ENCODE measurements around the gene UTS2R. TPM values are rescaled to one million over a fixed set of nuclear protein-coding genes. Genes with fewer than 3 reads are reported as not detected.

UTS2R gene
- total RNA-seq, 1 donor from 2014 or later = not detected

GRCh38 chr17:82416771-82417170, 45.2 kb downstream of the UTS2R start:
- no peak for TF ChIP-seq CTCF (IDR thresholded peaks at IDR 0.05)
- H3K27me3 ChIP-seq (ENCODE audit: low read depth) = no peaks in the 10 kb centered on the region
- H3K9me3 ChIP-seq = no peaks in the 10 kb centered on the region
- H3K36me3 ChIP-seq = no peaks in the 10 kb centered on the region
- no peak overlapping the region for H3K27ac ChIP-seq
- DNase-seq (no peak), ATAC-seq (no peak)
- intact Hi-C loops (cut with DNase I) = no loop called here
- H3K4me1 ChIP-seq = peaks cover 26% of the 10 kb centered on the region
- H3K4me3 ChIP-seq = no peak overlapping the region

- TF ChIP-seq CTCF (IDR thresholded peaks at IDR 0.05) = no peak
- peak; percentile 97 for ATAC-seq
Observed at GRCh38 chr17:82418001-82418986, 46.7 kb downstream of the UTS2R start, which contains the start of the genes HEXD and OGFOD3. HEXD (plus strand) TSS chr17:82418347; CDS start chr17:82419800, 1,453 bp downstream. OGFOD3 (minus strand) TSS chr17:82418586; CDS start chr17:82418485, 101 bp downstream.

GRCh38 chr17:82419540-82419939, 48.0 kb downstream of the UTS2R start:
- intact Hi-C loops (cut with DNase I) = no loop called here
- peak overlapping the region; percentile 2 for H3K27ac ChIP-seq
- no peaks in the 10 kb centered on the region for H3K9me3 ChIP-seq
- H3K27me3 ChIP-seq (ENCODE audit: low read depth) = no peaks in the 10 kb centered on the region
- H3K36me3 ChIP-seq = no peaks in the 10 kb centered on the region
- no peak for TF ChIP-seq CTCF (IDR thresholded peaks at IDR 0.05)
- ATAC-seq = no peak
- no peak for DNase-seq
- peaks cover 23% of the 10 kb centered on the region for H3K4me1 ChIP-seq
- peak overlapping the region; percentile 98 for H3K4me3 ChIP-seq

More at GRCh38 chr17:82418001-82418986, 46.7 kb downstream of the UTS2R start, which contains the start of the genes HEXD and OGFOD3:
- Histone ChIP-seq H3K27ac (peak within 1 kb of the TSS; percentile 89), H3K36me3 (no peaks in the 10 kb centered on the region), H3K9me3 (no peaks in the 10 kb centered on the region), H3K27me3 (ENCODE audit: low read depth) (no peaks in the 10 kb centered on the region), H3K4me3 (peak within 1 kb of the TSS; percentile 98), H3K4me1 (peaks cover 26% of the 10 kb centered on the region)
- intact Hi-C loops (cut with DNase I) = no loop called here
- peak; percentile 89 for DNase-seq

GRCh38 chr17:82424001-82424862, 52.7 kb downstream of the UTS2R start:
- ATAC-seq (peak; percentile 58 to 73), DNase-seq (no peak)
- TF ChIP-seq CTCF (IDR thresholded peaks at IDR 0.05) = peak; percentile 69
- Histone ChIP-seq H3K36me3 (peaks cover under 1% of the 10 kb centered on the region), H3K4me1 (peaks cover 7% of the 10 kb centered on the region), H3K9me3 (no peaks in the 10 kb centered on the region), H3K27me3 (ENCODE audit: low read depth) (no peaks in the 10 kb centered on the region), H3K4me3 (no peak overlapping the region), H3K27ac (no peak overlapping the region)
- intact Hi-C loops (cut with DNase I) = no loop called here

- TF ChIP-seq CTCF (IDR thresholded peaks at IDR 0.05) = no peak
- peaks cover 3% of the 10 kb centered on the region for H3K4me1 ChIP-seq
- intact Hi-C loops (cut with DNase I) = no loop called here
- H3K4me3 ChIP-seq = no peak overlapping the region
- ATAC-seq (no peak), DNase-seq (no peak)
- H3K27me3 ChIP-seq (ENCODE audit: low read depth) = no peaks in the 10 kb centered on the region
- peaks cover 6% of the 10 kb centered on the region for H3K36me3 ChIP-seq
- no peak overlapping the region for H3K27ac ChIP-seq
- H3K9me3 ChIP-seq = no peaks in the 10 kb centered on the region
Observed at GRCh38 chr17:82424863-82425159, 53.2 kb downstream of the UTS2R start.
